ENCODE data around the gene NXF2. TPM values are rescaled to one million over a fixed set of nuclear protein-coding genes. Genes with fewer than 3 reads are reported as not detected.
"Not testable (repeated sequence)": the region's sequence is repeated elsewhere in the genome, so short reads cannot be mapped to it uniquely, and the experiment has no call there.

Gene NXF2
- total RNA-seq: not detected
- under 1 TPM; 0.18 to 0.37 TPM for polyA plus RNA-seq
- long read RNA-seq, donor 1: 0 reads
- long read RNA-seq, donor 2: 0 reads
- long read RNA-seq, donor 3: 0 reads
- long read RNA-seq, donor 4: 0 reads
- long read RNA-seq, donor 5: 0 reads

GRCh38 chrX:102246893-102247292, at the start of gene NXF2:
Gene NXF2 (plus strand): TSS chrX:102247167. CDS start chrX:102307079, 59,912 bp downstream.
- H3K9ac ChIP-seq (ENCODE audit: insufficient read depth in 1 of 2, low read length in 2 of 2); ATAC-seq (ENCODE audit: insufficient read depth, low FRiP score); H3K36me3 ChIP-seq (ENCODE audit: control insufficient read depth in 4 of 4, insufficient read depth in 4 of 4, low read length in 4 of 4); H3K4me3 ChIP-seq; H3K27me3 ChIP-seq (ENCODE audit: control insufficient read depth in 3 of 3, insufficient read depth in 3 of 3, low read length in 2 of 3); H3K27ac ChIP-seq (ENCODE audit: low read depth in 1 of 2, low read length in 1 of 2); H3K4me1 ChIP-seq (ENCODE audit: control insufficient read depth in 5 of 5, insufficient read depth in 5 of 5, low read length in 5 of 5); H3K9me3 ChIP-seq (ENCODE audit: control insufficient read depth in 4 of 4, insufficient read depth in 3 of 4, low read length in 3 of 4); DNase-seq: not testable (repeated sequence)
- WGBS, 2 donors: no CpG with 5 or more reads among the region's 9 CpGs

GRCh38 chrX:102207940-102208339, 39.0 kb upstream of the NXF2 start:
- not testable (repeated sequence) for H3K36me3 ChIP-seq (ENCODE audit: control insufficient read depth in 4 of 4, insufficient read depth in 4 of 4, low read length in 4 of 4); H3K27me3 ChIP-seq (ENCODE audit: control insufficient read depth in 3 of 3, insufficient read depth in 3 of 3, low read length in 2 of 3); DNase-seq; H3K9me3 ChIP-seq (ENCODE audit: control insufficient read depth in 4 of 4, insufficient read depth in 3 of 4, low read length in 3 of 4); ATAC-seq (ENCODE audit: insufficient read depth, low FRiP score); H3K4me3 ChIP-seq; H3K9ac ChIP-seq (ENCODE audit: insufficient read depth in 1 of 2, low read length in 2 of 2); H3K4me1 ChIP-seq (ENCODE audit: control insufficient read depth in 5 of 5, insufficient read depth in 5 of 5, low read length in 5 of 5); H3K27ac ChIP-seq (ENCODE audit: low read depth in 1 of 2, low read length in 1 of 2)
- WGBS, 2 donors: no CpG with 5 or more reads among the region's 5 CpGs

- H3K4me3 ChIP-seq; DNase-seq; H3K9me3 ChIP-seq (ENCODE audit: control insufficient read depth in 4 of 4, insufficient read depth in 3 of 4, low read length in 3 of 4); H3K4me1 ChIP-seq (ENCODE audit: control insufficient read depth in 5 of 5, insufficient read depth in 5 of 5, low read length in 5 of 5); ATAC-seq (ENCODE audit: insufficient read depth, low FRiP score); H3K27ac ChIP-seq (ENCODE audit: low read depth in 1 of 2, low read length in 1 of 2); H3K27me3 ChIP-seq (ENCODE audit: control insufficient read depth in 3 of 3, insufficient read depth in 3 of 3, low read length in 2 of 3); H3K9ac ChIP-seq (ENCODE audit: insufficient read depth in 1 of 2, low read length in 2 of 2); H3K36me3 ChIP-seq (ENCODE audit: control insufficient read depth in 4 of 4, insufficient read depth in 4 of 4, low read length in 4 of 4): not testable (repeated sequence)
- WGBS, 2 donors: no CpG with 5 or more reads among the region's 15 CpGs
These were observed 32.0 kb upstream of the NXF2 start, which contains the start of gene TCP11X1 for GRCh38 chrX:102214986-102215385. Gene TCP11X1 (plus strand): TSS chrX:102215301.

GRCh38 chrX:102216497-102216896, 30.5 kb upstream of the NXF2 start:
- ATAC-seq (ENCODE audit: insufficient read depth, low FRiP score): not testable (repeated sequence)
- WGBS, 2 donors: no CpG with 5 or more reads among the region's 3 CpGs

GRCh38 chrX:102235678-102236077, 11.3 kb upstream of the NXF2 start:
- H3K27me3 ChIP-seq (ENCODE audit: control insufficient read depth in 3 of 3, insufficient read depth in 3 of 3, low read length in 2 of 3); H3K36me3 ChIP-seq (ENCODE audit: control insufficient read depth in 4 of 4, insufficient read depth in 4 of 4, low read length in 4 of 4); H3K27ac ChIP-seq (ENCODE audit: low read depth in 1 of 2, low read length in 1 of 2); H3K9ac ChIP-seq (ENCODE audit: insufficient read depth in 1 of 2, low read length in 2 of 2); DNase-seq; H3K4me3 ChIP-seq; H3K9me3 ChIP-seq (ENCODE audit: control insufficient read depth in 4 of 4, insufficient read depth in 3 of 4, low read length in 3 of 4); ATAC-seq (ENCODE audit: insufficient read depth, low FRiP score); H3K4me1 ChIP-seq (ENCODE audit: control insufficient read depth in 5 of 5, insufficient read depth in 5 of 5, low read length in 5 of 5): not testable (repeated sequence)
- WGBS, 2 donors: 86 to 100% methylated on average over 3 to 5 of the region's 7 CpGs

More at GRCh38 chrX:102216497-102216896, 30.5 kb upstream of the NXF2 start:
- H3K4me1 ChIP-seq (ENCODE audit: control insufficient read depth in 5 of 5, insufficient read depth in 5 of 5, low read length in 5 of 5); H3K27me3 ChIP-seq (ENCODE audit: control insufficient read depth in 3 of 3, insufficient read depth in 3 of 3, low read length in 2 of 3); H3K36me3 ChIP-seq (ENCODE audit: control insufficient read depth in 4 of 4, insufficient read depth in 4 of 4, low read length in 4 of 4); H3K9ac ChIP-seq (ENCODE audit: insufficient read depth in 1 of 2, low read length in 2 of 2); H3K4me3 ChIP-seq; H3K27ac ChIP-seq (ENCODE audit: low read depth in 1 of 2, low read length in 1 of 2); H3K9me3 ChIP-seq (ENCODE audit: control insufficient read depth in 4 of 4, insufficient read depth in 3 of 4, low read length in 3 of 4); DNase-seq: not testable (repeated sequence)

GRCh38 chrX:102240265-102240664, 6.7 kb upstream of the NXF2 start:
- not testable (repeated sequence) for H3K27me3 ChIP-seq (ENCODE audit: control insufficient read depth in 3 of 3, insufficient read depth in 3 of 3, low read length in 2 of 3); H3K4me1 ChIP-seq (ENCODE audit: control insufficient read depth in 5 of 5, insufficient read depth in 5 of 5, low read length in 5 of 5); DNase-seq; H3K9me3 ChIP-seq (ENCODE audit: control insufficient read depth in 4 of 4, insufficient read depth in 3 of 4, low read length in 3 of 4); H3K27ac ChIP-seq (ENCODE audit: low read depth in 1 of 2, low read length in 1 of 2); ATAC-seq (ENCODE audit: insufficient read depth, low FRiP score); H3K4me3 ChIP-seq; H3K9ac ChIP-seq (ENCODE audit: insufficient read depth in 1 of 2, low read length in 2 of 2); H3K36me3 ChIP-seq (ENCODE audit: control insufficient read depth in 4 of 4, insufficient read depth in 4 of 4, low read length in 4 of 4)
- 81 to 91% methylated on average over 7 to 10 of the region's 15 CpGs for WGBS, 2 donors

- DNase-seq; H3K4me1 ChIP-seq (ENCODE audit: control insufficient read depth in 5 of 5, insufficient read depth in 5 of 5, low read length in 5 of 5); H3K36me3 ChIP-seq (ENCODE audit: control insufficient read depth in 4 of 4, insufficient read depth in 4 of 4, low read length in 4 of 4); H3K4me3 ChIP-seq; H3K27me3 ChIP-seq (ENCODE audit: control insufficient read depth in 3 of 3, insufficient read depth in 3 of 3, low read length in 2 of 3); H3K9ac ChIP-seq (ENCODE audit: insufficient read depth in 1 of 2, low read length in 2 of 2); H3K27ac ChIP-seq (ENCODE audit: low read depth in 1 of 2, low read length in 1 of 2); ATAC-seq (ENCODE audit: insufficient read depth, low FRiP score); H3K9me3 ChIP-seq (ENCODE audit: control insufficient read depth in 4 of 4, insufficient read depth in 3 of 4, low read length in 3 of 4): not testable (repeated sequence)
- WGBS, 2 donors: no CpG with 5 or more reads among the region's 4 CpGs
These were observed 25.3 kb downstream of the NXF2 start for GRCh38 chrX:102272231-102272630.
